Endothelial cell (in vitro differentiated cells): ENCODE results near the gene PLD5. TPM values are rescaled to one million over a fixed set of nuclear protein-coding genes. Genes with fewer than 3 reads are reported as not detected.

Experiments used
- DNase-seq: peaks from one replicate; pipeline ENCODE4 v3.0.0; 2021; ENCODE audit warnings: low spot score
- H3K27ac Mint-ChIP-seq: one replicate; pipeline ENCODE4 v1.8.0; 2021; ENCODE audit warnings: mixed read lengths, inconsistent platforms; ENCODE audit not compliant: unreplicated experiment
- H3K27me3 Mint-ChIP-seq: one replicate; pipeline ENCODE4 v1.8.0; 2021; ENCODE audit warnings: mild to moderate bottlenecking, moderate library complexity, mixed read lengths, inconsistent platforms; ENCODE audit not compliant: unreplicated experiment
- H3K36me3 Mint-ChIP-seq: one replicate; pipeline ENCODE4 v1.8.0; 2021; ENCODE audit warnings: mild to moderate bottlenecking, low read depth, mixed read lengths, inconsistent platforms; ENCODE audit not compliant: unreplicated experiment
- H3K4me1 Mint-ChIP-seq: one replicate; pipeline ENCODE4 v1.8.0; 2021; ENCODE audit warnings: mild to moderate bottlenecking, mixed read lengths, inconsistent platforms; ENCODE audit not compliant: unreplicated experiment
- H3K4me3 Mint-ChIP-seq: one replicate; pipeline ENCODE4 v1.8.0; 2021; ENCODE audit warnings: mild to moderate bottlenecking, mixed read lengths, inconsistent platforms; ENCODE audit not compliant: unreplicated experiment
- H3K9me3 Mint-ChIP-seq: one replicate; pipeline ENCODE4 v1.8.0; 2021; ENCODE audit warnings: mixed read lengths, inconsistent platforms; ENCODE audit not compliant: unreplicated experiment
- total RNA-seq: library from RNA; stranded (reverse); fragmentation: NEBNext Ultra II Directional; extraction: Animal tissue kit (Norgen Biotek cat#: 25700); gene quantifications from one replicate; pipeline ENCODE4 v1.2.1, GENCODE V29; 2021; ENCODE audit not compliant: unreplicated experiment
- TF ChIP-seq, protein P1 (sequence below): fragments of 200-600 bp; sonication (generic); IDR thresholded peaks from one replicate; pipeline ENCODE4 v1.5.0; 2021; ENCODE audit warnings: antibody characterized with exemption; ENCODE audit not compliant: unreplicated experiment

Gene PLD5
- total RNA-seq, 1 donor from 2014 or later = not detected

DNA sequence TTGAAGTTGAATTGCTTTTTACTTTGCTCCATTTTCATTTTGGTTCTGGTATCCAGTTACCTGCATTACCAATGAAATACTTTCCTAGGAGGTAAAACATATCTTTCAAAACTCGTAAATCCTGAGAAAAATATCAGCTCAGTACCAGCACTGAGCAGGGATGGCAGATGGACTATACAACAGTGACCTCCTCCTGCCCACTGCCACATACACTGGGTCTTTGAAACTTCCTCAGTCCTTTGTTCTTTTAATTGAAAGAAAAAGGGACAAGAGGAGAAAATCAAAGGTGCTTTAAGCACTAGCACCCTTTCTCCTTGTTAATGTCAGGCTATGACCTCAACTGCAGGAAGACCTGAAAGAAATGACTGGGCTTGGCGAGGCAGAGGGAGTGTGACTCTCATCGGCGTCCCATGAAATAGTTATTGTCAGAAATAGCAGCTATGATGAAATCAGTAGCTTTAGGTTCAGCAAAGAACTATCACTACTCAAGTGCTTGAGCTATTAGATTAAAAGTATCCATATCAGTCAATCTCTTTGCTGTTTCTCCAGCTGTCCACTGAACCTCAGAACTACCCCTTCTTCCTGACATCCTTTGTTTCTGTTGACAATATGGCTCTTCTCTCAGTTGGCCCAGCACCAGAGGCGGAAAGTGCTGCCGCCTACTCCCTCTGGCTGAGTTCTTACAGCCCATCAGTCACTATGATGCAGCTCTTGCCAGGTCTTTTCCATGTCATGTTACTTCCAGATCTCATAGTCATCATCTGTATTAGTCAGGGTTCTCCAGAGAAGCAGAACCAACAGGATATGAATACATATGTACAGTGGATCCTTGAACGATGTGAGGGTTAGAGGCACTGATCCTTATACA lies 318.6 kb downstream of the PLD5 start:
- H3K27ac Mint-ChIP-seq = no peak overlapping the region
- no peak for DNase-seq
- no peaks in the 10 kb centered on the region for H3K9me3 Mint-ChIP-seq
- H3K4me1 Mint-ChIP-seq = no peaks in the 10 kb centered on the region
- no peaks in the 10 kb centered on the region for H3K36me3 Mint-ChIP-seq
- TF ChIP-seq, protein P1, sequence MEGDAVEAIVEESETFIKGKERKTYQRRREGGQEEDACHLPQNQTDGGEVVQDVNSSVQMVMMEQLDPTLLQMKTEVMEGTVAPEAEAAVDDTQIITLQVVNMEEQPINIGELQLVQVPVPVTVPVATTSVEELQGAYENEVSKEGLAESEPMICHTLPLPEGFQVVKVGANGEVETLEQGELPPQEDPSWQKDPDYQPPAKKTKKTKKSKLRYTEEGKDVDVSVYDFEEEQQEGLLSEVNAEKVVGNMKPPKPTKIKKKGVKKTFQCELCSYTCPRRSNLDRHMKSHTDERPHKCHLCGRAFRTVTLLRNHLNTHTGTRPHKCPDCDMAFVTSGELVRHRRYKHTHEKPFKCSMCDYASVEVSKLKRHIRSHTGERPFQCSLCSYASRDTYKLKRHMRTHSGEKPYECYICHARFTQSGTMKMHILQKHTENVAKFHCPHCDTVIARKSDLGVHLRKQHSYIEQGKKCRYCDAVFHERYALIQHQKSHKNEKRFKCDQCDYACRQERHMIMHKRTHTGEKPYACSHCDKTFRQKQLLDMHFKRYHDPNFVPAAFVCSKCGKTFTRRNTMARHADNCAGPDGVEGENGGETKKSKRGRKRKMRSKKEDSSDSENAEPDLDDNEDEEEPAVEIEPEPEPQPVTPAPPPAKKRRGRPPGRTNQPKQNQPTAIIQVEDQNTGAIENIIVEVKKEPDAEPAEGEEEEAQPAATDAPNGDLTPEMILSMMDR = no peak
- no peak overlapping the region for H3K4me3 Mint-ChIP-seq
- peaks cover 6% of the 10 kb centered on the region for H3K27me3 Mint-ChIP-seq

DNA sequence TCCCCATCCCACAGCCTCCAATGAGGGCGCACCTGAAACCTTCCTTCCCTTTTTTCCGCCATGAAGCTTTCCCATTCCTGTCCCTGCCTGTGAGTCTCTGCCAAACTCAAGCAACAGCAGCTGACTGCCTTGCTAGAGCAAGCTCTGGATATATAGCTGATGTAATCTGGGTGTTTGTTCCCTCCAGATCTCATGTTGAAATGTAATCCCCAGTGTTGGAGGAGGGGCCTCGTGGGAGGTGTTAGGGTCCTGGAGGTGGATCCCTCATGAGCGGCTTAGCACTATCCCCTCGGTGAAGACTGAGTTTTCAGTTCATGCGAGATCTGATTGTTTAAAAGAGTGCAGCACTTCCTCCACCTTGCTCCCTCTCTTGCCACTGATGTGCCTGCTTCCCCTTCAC lies 321.2 kb downstream of the PLD5 start:
- TF ChIP-seq, protein P1 = no peak
- H3K9me3 Mint-ChIP-seq = no peaks in the 10 kb centered on the region
- H3K4me3 Mint-ChIP-seq = no peak overlapping the region
- H3K4me1 Mint-ChIP-seq = no peaks in the 10 kb centered on the region
- DNase-seq = no peak
- no peaks in the 10 kb centered on the region for H3K36me3 Mint-ChIP-seq
- no peak overlapping the region for H3K27ac Mint-ChIP-seq
- peaks cover 4% of the 10 kb centered on the region for H3K27me3 Mint-ChIP-seq

DNA sequence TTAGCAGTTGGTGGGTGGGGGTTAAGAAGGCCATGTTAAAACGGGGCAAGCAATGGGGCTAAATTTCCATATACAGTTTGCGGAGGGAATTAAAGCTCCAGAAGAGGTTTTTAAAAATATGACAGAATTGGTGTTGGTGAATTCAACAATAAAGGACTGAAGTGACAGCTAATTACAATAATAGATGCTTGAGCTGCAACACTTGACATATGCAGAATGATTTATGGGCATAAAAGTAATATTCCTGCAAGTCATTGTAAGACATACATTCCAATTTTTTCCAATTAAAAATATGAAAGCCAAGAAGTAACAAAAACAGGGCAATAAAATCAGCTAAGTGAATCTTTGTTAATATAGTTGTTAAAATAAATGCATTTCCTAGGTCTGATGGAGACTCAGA lies 323.4 kb downstream of the PLD5 start:
- TF ChIP-seq, protein P1 = no peak

DNA sequence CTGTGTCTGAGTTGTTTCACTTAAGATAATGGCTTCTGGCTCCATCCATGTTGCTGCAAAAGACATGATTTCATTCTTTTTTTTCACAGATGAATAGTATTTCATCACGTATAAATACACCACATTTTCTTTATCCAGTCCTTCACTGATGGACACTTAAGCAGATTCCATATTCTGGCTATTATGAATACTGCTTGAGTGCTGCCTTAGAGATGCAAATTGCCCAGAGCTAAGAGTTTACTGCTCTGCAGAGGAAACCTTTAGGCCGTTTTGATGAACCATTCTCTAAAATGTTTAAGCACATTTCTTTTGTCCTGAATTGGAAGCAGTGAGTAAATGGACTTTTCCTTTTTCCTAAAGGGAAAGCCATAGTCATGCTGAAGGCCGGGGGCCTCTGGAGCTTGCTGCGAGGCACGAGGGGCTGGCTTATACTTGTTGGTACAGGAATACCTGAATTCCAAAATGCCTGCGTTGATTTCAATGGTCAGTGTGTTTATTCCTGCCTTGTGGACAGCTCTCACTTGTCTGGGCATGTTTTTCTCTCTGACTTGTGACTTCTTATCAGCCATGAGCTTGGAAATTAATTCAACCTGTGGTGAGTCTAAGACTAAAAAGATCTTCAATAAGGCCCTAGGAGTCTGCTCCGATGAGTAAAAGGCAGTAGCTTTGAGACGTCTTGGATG lies 324.6 kb downstream of the PLD5 start:
- Mint-ChIP-seq H3K4me3 (no peak overlapping the region), H3K27ac (no peak overlapping the region), H3K27me3 (no peaks in the 10 kb centered on the region), H3K36me3 (no peaks in the 10 kb centered on the region), H3K9me3 (no peaks in the 10 kb centered on the region), H3K4me1 (no peaks in the 10 kb centered on the region)
- TF ChIP-seq, protein P1 = no peak
- no peak for DNase-seq

More for the DNA sequence above, 323.4 kb downstream of the PLD5 start:
- H3K36me3 Mint-ChIP-seq = no peaks in the 10 kb centered on the region
- DNase-seq = no peak
- H3K9me3 Mint-ChIP-seq = no peaks in the 10 kb centered on the region
- H3K4me1 Mint-ChIP-seq = no peaks in the 10 kb centered on the region
- H3K4me3 Mint-ChIP-seq = no peak overlapping the region
- H3K27ac Mint-ChIP-seq = no peak overlapping the region
- no peaks in the 10 kb centered on the region for H3K27me3 Mint-ChIP-seq
